EL (cell line): Measurements from ENCODE around the gene CELSR1.

ENCODE experiments used
- DNase-seq: peaks from one replicate; pipeline ENCODE4 v3.0.0-alpha.2; 2016

The CELSR1 gene, protein sequence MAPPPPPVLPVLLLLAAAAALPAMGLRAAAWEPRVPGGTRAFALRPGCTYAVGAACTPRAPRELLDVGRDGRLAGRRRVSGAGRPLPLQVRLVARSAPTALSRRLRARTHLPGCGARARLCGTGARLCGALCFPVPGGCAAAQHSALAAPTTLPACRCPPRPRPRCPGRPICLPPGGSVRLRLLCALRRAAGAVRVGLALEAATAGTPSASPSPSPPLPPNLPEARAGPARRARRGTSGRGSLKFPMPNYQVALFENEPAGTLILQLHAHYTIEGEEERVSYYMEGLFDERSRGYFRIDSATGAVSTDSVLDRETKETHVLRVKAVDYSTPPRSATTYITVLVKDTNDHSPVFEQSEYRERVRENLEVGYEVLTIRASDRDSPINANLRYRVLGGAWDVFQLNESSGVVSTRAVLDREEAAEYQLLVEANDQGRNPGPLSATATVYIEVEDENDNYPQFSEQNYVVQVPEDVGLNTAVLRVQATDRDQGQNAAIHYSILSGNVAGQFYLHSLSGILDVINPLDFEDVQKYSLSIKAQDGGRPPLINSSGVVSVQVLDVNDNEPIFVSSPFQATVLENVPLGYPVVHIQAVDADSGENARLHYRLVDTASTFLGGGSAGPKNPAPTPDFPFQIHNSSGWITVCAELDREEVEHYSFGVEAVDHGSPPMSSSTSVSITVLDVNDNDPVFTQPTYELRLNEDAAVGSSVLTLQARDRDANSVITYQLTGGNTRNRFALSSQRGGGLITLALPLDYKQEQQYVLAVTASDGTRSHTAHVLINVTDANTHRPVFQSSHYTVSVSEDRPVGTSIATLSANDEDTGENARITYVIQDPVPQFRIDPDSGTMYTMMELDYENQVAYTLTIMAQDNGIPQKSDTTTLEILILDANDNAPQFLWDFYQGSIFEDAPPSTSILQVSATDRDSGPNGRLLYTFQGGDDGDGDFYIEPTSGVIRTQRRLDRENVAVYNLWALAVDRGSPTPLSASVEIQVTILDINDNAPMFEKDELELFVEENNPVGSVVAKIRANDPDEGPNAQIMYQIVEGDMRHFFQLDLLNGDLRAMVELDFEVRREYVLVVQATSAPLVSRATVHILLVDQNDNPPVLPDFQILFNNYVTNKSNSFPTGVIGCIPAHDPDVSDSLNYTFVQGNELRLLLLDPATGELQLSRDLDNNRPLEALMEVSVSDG (N-terminal part only)

DNA sequence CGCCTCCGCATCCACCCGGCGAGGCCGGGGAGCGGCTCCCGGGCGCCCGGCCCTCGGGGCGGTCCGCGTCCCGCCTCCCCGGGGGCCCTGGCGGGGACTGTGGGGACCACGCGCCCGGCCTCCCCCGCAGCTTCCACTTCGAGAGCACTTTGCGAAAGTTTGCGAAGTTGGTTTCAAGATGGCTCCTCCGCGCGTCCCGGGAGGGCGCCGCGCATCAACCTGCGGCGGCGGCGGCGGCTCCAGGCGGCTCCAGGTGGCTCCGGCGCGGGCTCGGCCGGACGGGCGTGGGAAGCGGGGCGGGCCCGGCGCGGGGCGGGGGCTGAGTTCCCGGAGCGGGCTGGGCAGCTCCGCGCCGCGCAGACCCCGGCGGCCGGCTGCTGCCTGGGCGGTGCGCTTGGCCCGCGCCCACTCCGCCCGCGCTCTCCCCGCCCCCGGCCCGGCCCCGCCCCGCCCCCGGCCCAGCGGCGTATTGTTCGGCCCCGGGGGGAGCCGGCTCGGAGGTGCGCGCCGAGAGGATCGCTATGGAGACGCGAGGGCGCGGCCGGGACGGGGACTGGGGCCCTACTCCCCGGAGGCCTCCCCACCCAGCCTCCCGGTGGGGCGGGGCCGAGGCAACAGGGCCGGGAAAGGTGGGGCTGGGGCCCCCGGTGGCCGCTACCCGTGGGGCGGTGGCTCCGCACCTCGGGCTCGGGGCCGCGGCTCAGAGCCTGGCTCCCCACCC, at the start of gene CELSR1:
Gene CELSR1 (minus strand): TSS at position 396 of the 721 bp plus-strand sequence. CDS start 450 bp downstream, outside the sequence.
- peak; percentile 41 for DNase-seq

DNA sequence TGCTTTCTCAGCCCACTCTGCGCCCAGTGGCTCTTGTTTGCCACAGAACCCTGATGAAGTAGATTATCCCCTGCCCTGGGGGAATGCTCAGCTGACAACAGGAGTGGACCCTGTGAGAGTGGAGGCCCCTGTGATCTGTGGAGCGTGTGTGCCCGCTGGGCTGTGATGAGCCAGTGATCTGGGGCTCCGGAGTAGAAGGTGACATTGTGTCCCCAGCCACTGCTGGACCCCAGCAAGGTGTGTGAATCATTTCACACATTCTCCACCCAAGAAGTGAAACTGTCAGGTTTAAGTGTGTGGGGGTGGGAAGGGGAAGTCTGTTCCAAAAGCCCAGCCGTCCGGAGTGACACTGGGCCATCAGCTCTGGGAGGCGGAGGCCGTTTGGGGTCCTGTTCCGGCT, 49.6 kb upstream of the CELSR1 start:
- no peak for DNase-seq

DNA sequence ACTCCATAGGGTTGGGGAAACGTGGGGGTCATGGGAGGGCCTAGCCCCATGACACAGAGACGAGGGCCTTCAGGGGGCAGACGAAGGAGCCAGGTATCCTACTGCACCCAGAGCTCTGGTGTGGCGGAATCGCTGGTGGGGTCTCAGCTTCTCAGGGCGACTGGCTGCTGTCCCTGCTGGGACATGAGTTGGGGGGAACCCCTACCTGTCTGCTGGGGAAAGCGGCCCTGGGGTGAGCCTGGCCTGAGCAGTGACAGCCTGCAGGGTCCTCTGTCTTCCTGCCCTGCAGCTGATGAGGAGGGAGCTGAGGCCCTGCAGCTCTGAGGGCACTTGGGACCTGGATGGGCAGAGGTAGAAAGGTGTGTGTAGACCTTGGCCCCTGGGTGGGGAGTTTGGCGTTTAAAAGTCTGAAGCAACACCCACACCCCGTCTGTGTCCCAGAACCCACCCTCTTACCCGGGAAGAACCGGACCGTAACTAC, 49.2 kb upstream of the CELSR1 start:
- no peak for DNase-seq

DNA sequence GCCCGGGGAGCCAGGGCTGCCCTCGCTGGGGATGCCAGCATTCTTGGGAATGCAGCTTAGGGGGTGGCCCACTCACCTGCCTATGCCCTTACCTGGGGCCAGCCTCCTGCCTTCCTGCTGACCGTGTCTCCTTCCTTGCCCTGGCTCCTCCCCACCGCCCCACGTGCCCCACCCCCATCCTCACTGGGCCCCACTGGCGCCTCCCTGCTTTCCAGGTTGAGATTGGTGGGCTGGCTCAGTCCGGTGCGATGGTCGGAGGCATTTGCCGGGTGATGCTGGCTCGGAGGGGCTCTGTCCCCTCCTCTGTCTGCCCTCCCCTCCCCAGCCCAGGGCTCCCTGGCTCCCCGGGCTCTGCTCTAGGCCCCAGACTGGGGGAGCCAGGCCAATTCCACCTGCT, 48.7 kb upstream of the CELSR1 start:
- DNase-seq: no peak

DNA sequence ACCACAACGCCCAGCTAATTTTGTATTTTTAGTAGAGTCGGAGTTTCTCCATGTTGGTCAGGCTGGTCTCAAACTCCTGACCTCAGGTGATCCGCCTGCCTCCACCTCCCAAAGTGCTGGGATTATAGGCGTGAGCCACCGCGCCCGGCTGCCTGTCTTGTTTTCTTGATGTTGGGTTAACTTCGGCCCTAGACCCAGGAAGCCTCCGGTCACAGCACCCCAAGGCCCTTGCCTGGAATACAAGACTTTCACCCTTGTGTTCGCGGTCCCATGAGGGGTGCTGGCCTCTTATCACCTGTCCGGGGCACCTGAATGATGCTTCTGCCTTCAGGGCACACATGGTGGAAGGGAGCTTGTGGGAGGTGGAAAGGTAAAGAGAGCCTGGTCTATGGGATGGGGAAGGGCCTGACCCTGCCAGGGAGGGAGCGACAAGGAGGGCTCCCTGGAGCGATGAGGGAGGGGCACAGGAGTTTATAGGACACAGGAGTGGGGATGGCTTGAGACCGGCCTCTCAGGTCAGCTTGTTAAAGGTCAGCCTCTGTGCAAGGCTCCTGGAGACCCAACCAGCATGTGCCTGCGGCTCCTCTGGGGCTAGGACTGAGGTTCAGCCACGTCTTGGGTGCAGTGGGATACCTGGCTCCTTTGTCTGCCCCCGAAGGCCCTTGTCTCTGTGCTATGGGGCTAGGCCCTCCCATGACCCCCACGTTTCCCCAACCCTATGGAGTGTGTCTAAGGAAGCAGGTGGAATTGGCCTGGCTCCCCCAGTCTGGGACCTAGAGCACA, 48.1 kb upstream of the CELSR1 start:
- DNase-seq: no peak

DNA sequence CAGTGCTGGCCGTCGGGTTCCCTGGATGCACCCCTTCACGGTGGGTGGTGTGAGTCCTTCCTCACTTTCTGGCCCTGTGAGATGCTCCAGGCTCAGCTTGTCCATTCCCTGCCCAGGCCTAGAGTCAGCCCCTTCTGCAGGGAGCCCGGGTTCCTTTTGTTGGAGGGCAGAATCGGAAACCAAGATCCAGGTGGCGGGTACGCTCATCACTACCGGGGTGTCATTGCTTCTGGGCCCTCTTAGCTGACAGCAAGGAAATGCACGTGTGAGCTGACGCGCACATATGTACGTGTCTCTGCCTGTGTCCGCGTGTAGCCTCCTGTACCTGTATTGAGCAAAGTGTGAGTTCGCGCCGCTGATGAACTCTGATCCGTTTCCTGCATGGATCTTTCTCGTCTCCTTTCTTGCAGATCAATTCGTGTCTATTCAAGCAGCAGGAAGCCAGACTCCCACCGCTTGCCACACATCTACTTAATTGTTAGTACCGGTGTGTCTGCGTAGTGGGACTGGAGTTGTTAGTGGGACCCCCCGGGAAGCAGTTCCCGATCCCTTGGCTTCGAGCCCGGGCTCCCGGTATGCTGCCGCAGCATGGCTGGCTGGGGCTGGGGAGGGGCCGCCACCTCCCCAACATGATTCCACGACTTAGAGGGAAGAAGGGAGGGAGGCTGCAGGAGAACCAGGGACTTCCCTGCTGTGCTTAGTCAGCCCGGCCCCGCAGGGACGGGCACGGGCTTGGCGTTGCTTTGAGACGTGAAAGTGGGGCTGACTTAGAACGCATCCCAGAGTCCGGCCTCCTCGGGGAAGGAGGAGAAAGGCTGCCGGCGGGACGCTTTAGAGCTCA, 46.9 kb upstream of the CELSR1 start:
- no peak for DNase-seq

DNA sequence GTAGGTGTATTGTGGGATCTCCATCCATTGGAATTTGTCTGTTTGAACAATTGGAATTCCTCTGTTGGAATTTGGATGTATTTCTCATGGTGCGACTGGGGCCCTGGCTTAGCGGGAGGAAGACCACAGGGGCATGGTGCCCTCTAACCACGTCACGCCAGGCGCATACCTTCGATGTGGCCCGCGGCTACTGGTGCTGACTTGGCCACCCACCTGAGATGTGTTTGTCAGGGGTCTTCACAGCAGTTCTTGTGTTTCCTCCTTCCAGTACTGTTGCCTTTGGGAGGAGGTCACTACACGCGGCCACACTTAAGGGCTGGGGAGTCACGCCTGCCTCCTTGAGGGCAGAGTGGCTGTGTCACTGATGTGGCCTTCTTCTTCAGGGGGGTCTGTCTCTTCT, 46.2 kb upstream of the CELSR1 start:
- no peak for DNase-seq

DNA sequence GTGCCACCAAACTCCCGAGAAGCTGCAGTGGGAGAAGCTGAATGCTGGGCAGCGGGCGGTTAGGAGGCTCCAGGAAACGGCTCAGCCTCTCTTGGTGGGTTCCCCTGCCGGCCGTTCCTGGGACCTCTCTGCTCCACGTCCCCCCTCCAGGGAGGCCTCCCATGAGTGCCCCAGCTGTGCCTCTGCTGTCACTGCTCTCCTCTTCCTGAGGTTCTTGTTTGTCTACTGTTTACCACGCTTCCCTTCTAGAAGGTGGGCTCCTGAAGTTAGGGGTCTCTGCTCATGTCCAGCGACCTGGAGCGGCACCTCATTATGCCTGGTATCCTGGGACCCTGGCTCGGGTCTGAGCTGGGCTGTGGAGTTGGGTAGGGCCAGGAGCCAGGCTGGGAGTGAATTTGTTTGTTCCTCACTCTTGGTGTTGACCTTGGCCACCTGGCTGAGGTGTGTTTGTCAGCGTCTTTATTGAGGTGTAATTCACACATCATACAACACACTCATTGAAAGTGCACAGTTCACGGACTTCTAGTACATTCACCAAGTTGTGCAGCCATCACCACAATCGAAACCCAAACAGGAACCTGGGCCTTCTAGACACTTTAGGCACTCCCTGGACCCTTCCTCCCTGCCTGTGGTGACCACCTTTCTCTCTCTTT, 45.0 kb upstream of the CELSR1 start:
- no peak for DNase-seq

DNA sequence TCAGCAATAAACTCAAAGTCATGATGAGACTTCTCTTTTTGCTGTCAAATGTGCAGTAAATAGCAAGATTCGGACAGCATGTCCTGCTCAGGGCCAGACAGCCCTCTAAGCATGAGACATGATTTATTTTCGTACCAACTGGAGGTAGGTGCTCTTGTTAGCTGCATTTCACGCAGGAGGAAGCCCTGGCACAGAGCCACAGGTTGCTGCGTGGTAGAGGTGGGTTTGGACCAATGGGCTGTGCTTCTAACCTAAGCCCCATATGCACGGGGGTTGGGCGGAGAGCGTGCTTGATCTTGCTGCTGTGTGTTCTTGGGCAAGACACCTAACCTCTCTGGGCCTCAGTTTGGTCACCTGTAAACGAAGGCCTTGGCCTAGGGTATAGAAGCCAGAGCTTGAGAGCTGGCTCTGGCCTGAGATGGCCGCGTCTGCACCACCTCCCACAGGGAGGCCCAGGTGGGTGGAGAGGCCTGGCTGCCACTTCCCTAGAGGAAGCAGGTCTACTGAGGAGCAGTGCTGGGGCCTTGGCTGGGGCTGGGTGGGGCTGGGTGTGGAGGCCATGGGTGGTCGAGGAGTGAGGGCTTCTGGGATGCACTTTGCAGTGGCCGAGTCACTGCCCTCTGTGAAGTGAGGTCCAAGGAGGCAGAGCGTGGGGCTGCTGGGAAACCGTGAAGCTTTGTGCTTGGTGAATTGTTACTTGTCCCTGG, 44.3 kb upstream of the CELSR1 start:
- no peak for DNase-seq

DNA sequence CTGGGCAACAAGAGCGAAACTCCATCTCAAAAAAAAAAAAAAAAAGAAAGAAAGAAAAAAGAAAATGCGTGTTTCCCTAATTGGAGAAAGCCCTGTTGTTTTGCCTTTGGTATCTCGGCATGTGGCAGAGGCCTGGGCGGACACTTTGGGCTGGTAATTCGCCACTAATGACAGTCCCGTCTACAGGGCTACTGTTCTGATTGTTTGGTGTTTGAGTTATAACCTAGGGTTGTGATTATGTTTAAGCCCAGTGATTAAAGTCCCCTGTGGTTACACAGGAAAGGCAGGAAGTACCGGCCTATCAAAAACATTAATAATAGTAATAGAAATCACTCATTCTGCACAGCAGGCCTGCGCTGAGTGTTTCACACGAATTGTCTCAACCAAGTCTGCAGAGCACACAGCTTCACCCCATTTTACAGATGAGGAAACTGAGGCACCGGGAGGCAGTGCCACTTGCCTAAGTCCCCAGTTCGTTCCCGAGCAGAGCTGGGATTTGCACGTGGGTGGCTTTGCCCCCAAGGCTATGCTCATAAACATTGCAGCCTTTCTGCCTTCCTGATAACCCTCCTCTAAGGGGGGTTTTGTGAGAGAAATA, 43.6 kb upstream of the CELSR1 start:
- no peak for DNase-seq

DNA sequence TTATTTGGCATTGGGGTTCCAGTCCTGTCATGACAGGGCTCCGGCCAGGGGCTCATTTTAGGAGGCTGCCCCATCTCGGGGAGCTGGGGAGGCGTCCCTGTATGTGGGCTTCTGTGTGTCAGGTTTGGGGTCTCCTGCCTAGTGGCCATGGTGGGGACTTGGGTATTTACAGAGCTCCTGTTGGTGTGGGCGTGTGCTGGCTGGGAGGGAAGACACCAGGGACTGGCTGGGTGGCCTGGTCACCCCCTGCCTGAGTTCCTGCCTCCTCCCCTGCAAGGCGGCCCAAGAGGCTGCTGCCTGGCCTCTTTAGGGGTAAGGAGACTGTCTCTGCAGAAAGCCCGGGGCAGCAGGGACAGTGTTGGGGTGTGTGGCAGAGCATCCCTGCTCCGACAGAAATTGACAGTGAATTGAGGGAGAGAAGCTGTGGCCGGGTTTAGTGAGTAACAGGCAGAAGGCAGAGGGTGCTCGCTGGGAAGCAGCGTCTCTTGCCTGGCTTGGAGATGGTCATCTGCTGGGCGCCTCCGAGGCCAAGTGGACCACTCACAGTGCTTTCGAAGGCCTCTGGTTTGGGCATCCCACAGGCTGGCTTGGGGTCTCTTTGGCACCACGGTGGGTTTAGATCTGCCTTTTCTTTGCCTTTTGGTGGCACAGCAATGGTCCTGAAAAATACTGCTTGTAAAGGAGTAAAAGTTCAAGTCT, 42.5 kb upstream of the CELSR1 start:
- no peak for DNase-seq

DNA sequence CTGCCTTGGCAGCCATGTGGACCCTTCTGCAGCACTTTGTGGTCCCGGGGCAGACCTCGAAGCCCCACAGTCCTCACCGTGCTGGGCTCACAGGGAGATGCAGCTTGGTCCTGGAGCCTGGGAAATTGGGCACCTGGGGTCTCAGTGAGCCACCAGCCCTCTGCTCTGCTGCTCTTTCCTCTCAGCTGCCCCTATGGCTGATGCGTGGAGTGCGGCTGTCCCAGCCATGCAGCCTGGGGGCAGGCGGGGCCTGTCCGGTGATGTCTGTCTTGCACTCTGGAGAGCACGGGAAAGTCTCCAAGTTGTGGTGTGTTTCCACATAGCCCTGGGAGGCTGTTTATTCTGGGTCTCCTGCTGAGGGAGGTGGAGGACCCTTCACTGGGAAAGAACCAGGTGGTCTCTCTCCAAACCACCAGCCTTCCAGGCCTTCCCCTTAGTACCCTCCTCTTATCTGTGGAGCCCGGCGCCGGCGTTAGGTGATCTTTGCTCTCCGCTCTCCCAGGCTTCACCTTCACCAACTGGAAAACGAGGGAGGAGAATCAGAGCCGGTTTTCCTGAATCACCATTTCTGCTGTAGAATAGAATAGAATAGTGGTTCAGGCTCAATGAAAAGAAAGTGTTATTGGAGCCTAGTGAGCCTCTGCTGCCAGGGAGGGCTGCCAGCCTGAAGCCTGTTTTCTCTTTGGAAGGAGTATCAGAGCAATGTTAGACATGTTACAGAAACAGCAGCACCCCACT, 41.6 kb upstream of the CELSR1 start:
- DNase-seq: no peak

DNA sequence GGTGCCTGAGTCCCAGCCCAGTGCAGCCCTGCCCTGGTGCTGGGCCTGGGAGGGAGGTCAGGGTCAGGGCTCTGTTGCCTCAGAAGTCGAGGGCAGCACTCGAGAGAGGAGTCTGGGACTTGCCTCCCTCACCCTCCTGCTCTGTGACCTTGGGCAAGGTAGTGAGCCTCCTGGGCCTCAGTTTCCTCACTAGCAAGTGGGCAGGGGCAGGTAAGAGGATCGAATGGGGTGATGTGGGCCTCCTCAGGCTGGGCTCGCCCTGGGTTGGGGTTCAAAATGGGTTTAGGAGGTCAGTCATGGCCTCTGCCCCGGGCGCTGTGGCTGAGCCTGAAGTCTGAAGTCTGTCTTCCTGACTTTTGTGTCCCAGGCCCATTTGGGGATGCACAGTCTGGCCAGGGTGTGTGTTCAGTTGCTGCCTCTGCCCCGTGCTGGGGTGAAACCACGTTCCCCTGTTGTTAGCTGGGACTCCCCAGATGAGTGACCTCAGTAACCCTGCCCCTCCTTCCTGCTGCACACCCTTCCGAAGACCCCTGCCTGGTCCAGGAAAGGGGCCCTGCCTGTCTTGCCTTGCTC, 40.9 kb upstream of the CELSR1 start:
- no peak for DNase-seq

DNA sequence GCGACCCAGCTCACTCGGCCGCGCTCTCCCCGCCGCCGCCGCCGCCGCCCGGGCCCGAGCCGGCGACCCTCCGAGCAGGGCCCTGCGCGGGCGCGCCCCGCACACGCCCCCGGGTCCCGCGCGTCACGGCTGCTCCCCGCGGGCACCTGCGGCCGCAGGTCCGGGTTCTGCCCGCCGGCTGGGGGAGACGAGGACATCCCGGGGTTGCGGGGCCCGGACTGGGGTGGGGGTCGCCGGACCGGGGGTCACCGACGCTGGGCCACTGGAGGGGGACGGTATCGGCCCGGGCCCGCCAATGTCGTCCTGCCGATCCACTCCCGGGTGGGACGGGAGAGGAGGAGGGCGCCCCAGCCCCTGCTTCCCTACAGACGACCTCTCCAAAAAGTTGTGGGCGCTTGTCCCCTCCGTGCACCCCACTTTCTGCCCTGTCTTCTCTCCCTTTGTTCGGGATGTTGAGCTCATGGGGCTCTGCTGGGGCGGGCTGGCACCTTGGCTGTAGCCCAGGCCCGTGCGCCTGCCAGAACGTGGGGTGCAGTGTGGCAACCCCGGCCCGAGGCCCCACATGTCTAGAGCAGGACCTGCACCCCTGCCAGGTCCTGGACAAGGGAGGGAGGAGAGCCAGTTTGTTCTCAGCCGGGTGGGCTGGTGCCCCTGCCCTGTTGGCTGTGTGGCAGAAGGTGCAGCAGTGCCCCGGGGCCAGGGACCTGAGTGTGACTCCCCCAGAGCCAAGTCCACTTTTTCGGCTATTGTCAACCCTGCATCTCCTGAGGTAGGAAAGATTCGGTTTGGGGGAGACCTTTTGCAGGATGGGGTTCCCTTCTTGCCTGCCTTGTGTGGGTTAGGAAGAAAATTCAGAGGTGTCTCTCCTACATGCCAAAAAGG, 40.2 kb upstream of the CELSR1 start:
- no peak for DNase-seq

DNA sequence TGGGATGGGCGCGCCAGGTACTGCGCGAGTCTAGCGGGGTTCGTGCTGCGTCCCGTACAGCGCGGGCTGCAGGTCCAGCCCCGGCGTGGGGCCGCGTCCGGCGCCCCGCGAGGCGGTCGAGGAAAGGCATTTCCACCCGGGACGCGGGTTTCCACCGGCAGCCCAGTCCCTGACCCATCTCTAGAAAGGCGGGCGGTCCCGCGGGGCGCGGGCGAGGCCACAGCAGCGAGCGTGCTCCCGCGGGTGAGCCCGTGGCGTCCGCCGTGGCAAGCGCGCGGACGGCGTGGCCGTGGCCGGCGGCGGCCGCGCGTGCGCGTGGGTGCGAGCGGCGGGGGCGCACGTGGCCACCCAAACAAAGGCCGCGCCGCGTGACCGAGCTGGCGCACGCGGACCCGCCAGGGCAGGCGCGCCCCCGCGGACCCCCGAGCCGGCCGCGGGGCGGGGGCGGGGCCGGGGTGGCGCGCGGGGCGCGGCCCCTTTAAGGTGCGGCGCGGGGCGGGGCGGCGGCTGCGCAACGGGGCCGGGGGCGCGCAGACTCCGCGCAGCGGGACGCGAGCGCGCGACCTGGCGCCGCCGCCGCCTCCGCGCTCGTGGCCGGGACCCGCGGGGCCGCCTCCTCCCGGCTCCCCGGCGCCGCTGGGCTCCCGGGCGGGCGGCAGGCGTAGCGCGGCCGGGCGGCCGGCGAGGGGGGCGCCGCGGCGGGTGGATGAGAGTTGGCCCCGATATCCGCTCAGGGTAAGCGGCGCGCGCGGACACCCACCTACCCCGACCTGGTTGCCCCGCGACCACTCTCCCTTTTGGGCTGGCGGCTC, 39.3 kb upstream of the CELSR1 start:
- DNase-seq: peak; percentile 45
